GM21786 (cell line): Measurements from ENCODE around the gene TAX1BP3.
A peak's percentile ranks its signal among the peaks of the same experiment; 100 is the strongest.

ENCODE experiments used
- ATAC-seq: cut with Tn5 transposase; IDR thresholded peaks from one replicate; pipeline ENCODE4 v1.9.1; 2021; ENCODE audit not compliant: unreplicated experiment

The TAX1BP3 gene

DNA sequence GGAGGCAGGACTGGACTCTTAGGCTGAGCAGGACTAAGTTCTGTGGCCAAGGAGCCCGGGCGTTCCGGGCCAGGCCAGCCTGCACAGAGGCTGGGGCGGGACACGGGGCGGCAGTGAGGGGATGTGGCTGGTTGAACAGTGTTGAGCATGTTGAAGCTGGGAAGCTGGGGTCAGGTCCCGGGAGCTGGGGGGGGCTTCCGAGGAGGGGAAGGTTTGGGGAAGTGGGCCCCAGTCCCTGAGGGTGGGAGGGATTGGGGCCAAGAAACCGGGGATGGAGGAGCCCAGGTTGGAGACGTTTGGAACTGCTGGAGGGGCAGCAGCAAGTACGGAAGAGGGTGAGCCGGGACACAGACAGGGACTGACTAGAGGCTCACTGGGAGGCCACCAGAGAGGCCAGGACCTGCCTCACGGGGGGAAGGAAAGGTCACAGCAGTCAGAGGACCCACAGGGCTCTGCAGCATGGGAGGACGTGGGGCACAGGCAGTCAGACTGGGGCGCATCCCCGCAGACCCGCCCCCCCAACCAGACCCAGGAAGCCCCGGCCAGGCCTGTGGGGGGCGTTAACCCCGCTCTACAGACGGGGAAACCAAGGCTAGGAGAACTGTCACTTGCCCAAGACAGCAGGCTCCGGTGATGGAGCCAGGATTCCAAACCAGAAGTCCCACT lies 9.5 kb downstream of the TAX1BP3 start:
- no peak for ATAC-seq

GRCh38 chr17:3657874-3658783 lies 10.2 kb downstream of the TAX1BP3 start:
- ATAC-seq, result no peak

DNA sequence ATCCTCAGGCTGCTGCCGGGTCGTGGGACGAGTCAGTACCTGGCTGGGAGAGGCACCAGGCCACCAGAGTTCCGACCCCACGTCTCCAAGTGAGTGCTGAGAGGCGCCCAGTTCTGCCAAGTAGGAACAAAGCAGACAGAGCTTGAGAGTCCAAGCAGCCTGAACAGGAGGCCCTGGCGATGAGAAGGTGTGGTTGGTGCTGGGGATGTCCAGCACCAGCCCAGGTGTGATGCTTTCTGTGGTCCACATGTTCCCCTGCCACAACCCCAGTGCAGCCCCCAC lies 10.8 kb downstream of the TAX1BP3 start:
- ATAC-seq, result no peak

- ATAC-seq, result no peak
Measured at GRCh38 chr17:3656755-3657587, 11.4 kb downstream of the TAX1BP3 start.

GRCh38 chr17:3656353-3656752 lies 12.0 kb downstream of the TAX1BP3 start:
- ATAC-seq, result no peak

GRCh38 chr17:3655766-3656165 lies 12.6 kb downstream of the TAX1BP3 start:
- no peak for ATAC-seq

DNA sequence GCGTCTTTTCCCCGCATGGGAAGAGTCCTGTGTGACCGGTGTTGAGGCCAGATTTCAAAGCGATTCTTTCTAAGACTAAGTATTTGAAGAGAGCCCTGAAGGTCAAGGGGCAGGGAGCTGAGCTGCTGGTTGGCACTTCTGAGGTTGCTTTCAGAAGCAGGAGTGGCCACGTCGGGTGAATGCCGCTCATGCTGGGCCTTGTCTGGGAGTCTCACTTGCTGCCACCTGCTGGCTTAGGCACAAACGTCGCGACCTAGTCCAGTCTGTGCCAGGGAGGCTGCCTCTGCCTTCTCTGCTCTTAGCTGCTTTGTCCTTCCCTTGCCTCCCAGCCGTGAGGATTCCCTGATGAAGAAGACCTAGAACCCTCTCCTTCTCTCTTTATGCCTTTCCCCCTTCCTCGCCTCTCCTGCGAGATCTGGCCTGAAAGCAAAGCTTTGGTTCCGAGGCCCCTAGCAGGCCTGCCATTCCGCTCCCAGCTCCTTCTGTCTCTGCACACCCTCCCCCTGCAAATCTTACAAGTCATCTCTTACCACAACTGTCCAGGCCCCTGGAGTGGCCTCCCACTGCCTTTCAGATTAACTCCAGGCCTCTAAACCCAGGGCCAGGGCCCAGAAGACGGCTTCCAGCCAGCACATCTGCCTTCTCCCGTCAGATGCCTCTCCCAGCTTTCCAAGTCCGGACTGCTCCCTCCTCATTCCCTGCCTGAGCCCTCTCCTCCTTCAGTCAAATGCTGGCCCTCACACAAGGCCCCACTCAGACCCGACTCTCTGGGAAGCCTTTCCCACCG lies 20.4 kb downstream of the TAX1BP3 start:
- ATAC-seq, result no peak

- no peak for ATAC-seq
Measured at GRCh38 chr17:3647251-3647650, 21.1 kb downstream of the TAX1BP3 start.

GRCh38 chr17:3645310-3645709 lies 23.1 kb downstream of the TAX1BP3 start:
- no peak for ATAC-seq

DNA sequence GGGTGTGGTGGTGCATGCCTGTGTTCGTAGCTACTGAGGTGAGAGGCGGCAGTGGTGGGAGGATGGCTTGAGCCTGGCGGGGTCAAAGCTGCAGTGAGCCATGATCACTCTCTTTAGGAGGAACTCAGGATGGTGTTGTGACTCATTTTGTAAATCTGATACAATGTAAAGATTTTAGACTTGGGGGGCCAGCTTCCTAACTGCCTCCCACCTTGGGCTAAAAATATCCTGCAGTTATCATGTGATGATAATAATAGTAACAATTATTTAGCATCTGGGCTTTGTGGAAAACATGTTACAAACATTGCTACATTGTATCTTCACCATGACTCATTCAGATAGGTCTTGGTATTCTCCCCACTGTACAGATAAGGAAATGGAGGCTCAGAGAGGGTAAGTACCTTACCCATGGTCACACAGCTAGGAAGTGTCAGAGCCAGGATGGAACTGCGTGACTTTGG lies 24.5 kb downstream of the TAX1BP3 start:
- no peak for ATAC-seq

- no peak for ATAC-seq
Measured at GRCh38 chr17:3641717-3642486, 26.5 kb downstream of the TAX1BP3 start.

DNA sequence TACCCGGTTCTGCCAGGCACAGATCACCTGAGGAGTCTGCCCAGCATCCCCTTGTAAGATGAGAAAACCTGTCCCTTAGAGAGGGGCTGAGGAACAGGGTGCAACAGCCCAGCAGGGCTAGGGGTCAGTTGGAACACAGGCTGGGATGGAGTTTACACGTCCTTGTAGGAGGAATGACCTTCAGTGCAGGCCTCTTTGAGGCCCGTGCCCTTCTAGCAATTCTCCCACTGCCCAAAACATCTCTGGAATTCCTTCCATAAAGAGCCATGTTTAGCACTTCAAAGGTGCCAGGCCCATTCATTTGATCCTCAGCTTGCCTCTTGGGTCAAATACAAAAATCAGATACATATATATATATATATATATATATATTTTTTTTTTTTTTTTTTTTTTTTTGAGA lies 27.4 kb downstream of the TAX1BP3 start:
- no peak for ATAC-seq

DNA sequence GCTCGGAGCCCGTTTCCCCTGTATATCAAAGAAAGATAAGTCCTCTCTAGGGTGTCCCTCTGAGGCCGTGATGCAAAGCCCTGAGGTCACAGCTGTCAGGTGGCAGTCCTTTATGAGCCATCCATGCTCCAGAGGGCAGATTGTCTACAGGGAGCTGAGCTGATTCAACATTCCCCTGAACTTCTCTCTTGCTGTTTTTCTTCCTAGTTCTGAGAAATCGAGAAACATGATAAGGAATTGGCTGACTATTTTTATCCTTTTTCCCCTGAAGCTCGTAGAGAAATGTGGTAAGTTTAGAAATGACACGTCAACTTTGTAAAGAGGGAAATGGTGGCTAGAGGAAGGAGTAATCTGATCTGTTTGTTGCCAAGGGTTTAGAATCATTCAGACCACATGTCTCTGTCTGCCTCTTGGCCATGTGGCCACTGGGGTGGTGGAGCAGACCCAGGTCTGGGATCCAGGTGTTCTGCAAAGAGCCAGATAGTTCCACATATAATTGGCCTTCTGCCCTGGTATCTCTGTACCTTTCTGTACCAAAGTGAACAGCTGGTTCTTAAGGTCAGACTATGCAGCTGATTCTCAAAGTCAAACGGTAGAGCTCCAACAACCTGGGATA lies 28.3 kb downstream of the TAX1BP3 start:
- ATAC-seq, result no peak

- ATAC-seq, result no peak
Measured at GRCh38 chr17:3636908-3637373, 31.4 kb downstream of the TAX1BP3 start.

GRCh38 chr17:3636154-3636907 lies 32.0 kb downstream of the TAX1BP3 start, which contains the start of the genes CTNS and SHPK:
CTNS (plus strand) TSS chr17:3636760; CDS start chr17:3640207, 3,447 bp downstream.
SHPK (minus strand) TSS chr17:3636250; CDS start chr17:3636219, 31 bp downstream.
- peak; percentile 94 for ATAC-seq

DNA sequence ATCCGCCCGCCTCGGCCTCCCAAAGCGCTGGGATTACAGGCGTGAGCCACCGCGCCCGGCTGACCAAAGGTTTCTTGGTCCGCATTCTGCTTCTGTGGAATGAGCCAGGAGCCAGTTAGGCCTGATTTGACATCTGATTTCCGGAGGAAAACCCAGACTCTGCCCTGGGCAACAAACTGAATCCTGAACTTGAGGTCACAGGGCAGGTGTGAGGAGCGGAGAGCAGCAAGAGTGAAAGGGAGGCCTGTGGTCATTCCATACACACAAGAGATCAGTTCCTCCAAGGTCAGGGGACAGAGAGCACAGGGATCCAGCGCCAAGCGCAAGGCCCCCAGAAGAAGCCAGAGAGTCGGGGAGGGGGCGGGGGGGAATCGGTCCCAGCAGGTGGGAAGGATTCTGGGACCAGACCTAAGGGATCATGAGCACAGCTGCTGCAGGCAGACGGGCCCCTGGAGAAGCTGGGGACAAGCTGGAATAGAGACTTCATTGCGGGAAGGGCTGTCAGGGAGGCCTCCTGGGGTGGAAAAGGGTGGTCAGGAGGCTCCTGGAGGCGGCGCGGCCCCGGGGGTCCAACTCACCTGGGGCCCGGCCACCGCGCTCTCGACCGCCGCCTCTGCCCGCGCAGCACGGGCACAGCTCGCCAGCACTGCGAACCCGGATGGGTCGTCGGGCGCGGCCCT lies 32.8 kb downstream of the TAX1BP3 start:
- ATAC-seq, result no peak

DNA sequence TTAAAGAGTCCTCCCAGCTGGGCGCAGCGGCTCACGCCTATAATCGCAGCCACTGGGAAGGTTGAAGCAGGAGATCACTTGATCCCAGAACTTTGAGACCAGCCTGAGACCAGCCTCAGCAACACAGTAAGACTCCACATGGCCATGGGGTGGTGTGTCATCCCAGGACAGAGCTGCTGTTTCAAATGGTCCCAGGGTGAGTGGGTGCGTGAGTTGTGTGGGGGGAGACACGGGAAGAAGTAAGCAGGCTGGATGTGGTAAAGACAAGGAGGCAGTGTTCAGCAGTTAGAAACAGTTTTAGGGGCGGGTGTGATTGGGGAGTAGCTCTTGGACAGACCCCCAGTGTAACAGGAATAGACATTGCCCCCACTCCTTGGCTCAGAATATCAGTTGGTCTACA lies 36.1 kb downstream of the TAX1BP3 start:
- ATAC-seq, result no peak

GRCh38 chr17:3630781-3631180 lies 37.6 kb downstream of the TAX1BP3 start:
- ATAC-seq, result no peak
